ENCODE measurements around the gene SPEM3.
"Not testable (repeated sequence)": the region's sequence is repeated elsewhere in the genome, so short reads cannot be mapped to it uniquely, and the experiment has no call there.

Gene SPEM3

GRCh38 chr17:7471729-7472128, 43.1 kb downstream of the SPEM3 start:
- Mint-ChIP-seq H3K9me3 (no peaks in the 10 kb centered on the region), H3K27ac (peak overlapping the region; percentile 55), H3K36me3 (ENCODE audit: low read depth) (peaks cover 3% of the 10 kb centered on the region), H3K4me1 (ENCODE audit: low read depth) (peaks cover 16% of the 10 kb centered on the region), H3K4me3 (no peak overlapping the region), H3K27me3 (ENCODE audit: low read depth) (no peaks in the 10 kb centered on the region)
- DNase-seq (ENCODE audit: low spot score), result no peak

- not testable (repeated sequence) for DNase-seq (ENCODE audit: low spot score); H3K27me3 Mint-ChIP-seq (ENCODE audit: low read depth); H3K4me3 Mint-ChIP-seq; H3K27ac Mint-ChIP-seq; H3K36me3 Mint-ChIP-seq (ENCODE audit: low read depth); H3K9me3 Mint-ChIP-seq
- peaks cover 34% of the 10 kb centered on the region for H3K4me1 Mint-ChIP-seq (ENCODE audit: low read depth)
These were observed 46.1 kb downstream of the SPEM3 start for GRCh38 chr17:7474767-7475166.

- H3K27me3 Mint-ChIP-seq (ENCODE audit: low read depth), result no peaks in the 10 kb centered on the region
- no peaks in the 10 kb centered on the region for H3K36me3 Mint-ChIP-seq (ENCODE audit: low read depth)
- no peak for DNase-seq (ENCODE audit: low spot score)
- peak overlapping the region; percentile 17 for H3K27ac Mint-ChIP-seq
- peaks cover 38% of the 10 kb centered on the region for H3K4me1 Mint-ChIP-seq (ENCODE audit: low read depth)
- no peak overlapping the region for H3K4me3 Mint-ChIP-seq
- H3K9me3 Mint-ChIP-seq, result no peaks in the 10 kb centered on the region
These were observed 47.2 kb downstream of the SPEM3 start for GRCh38 chr17:7475764-7476422.

- Mint-ChIP-seq H3K9me3 (no peaks in the 10 kb centered on the region), H3K27ac (peak overlapping the region; percentile 17), H3K4me3 (no peak overlapping the region), H3K4me1 (ENCODE audit: low read depth) (peaks cover 37% of the 10 kb centered on the region), H3K36me3 (ENCODE audit: low read depth) (no peaks in the 10 kb centered on the region), H3K27me3 (ENCODE audit: low read depth) (no peaks in the 10 kb centered on the region)
- no peak for DNase-seq (ENCODE audit: low spot score)
These were observed 47.8 kb downstream of the SPEM3 start for GRCh38 chr17:7476494-7476893.

GRCh38 chr17:7476951-7477350, 48.3 kb downstream of the SPEM3 start:
- Mint-ChIP-seq H3K27me3 (ENCODE audit: low read depth) (no peaks in the 10 kb centered on the region), H3K4me3 (no peak overlapping the region), H3K9me3 (no peaks in the 10 kb centered on the region), H3K4me1 (ENCODE audit: low read depth) (peaks cover 32% of the 10 kb centered on the region), H3K27ac (peak overlapping the region; percentile 17), H3K36me3 (ENCODE audit: low read depth) (no peaks in the 10 kb centered on the region)
- no peak for DNase-seq (ENCODE audit: low spot score)

GRCh38 chr17:7477392-7478275, 49.0 kb downstream of the SPEM3 start:
- peak overlapping the region; percentile 89 for H3K4me3 Mint-ChIP-seq
- H3K4me1 Mint-ChIP-seq (ENCODE audit: low read depth), result peaks cover 32% of the 10 kb centered on the region
- H3K27me3 Mint-ChIP-seq (ENCODE audit: low read depth), result no peaks in the 10 kb centered on the region
- H3K36me3 Mint-ChIP-seq (ENCODE audit: low read depth), result no peaks in the 10 kb centered on the region
- no peak for DNase-seq (ENCODE audit: low spot score)
- peak overlapping the region; percentile 87 for H3K27ac Mint-ChIP-seq
- H3K9me3 Mint-ChIP-seq, result no peaks in the 10 kb centered on the region

- H3K4me1 Mint-ChIP-seq (ENCODE audit: low read depth), result peaks cover 39% of the 10 kb centered on the region
- no peaks in the 10 kb centered on the region for H3K9me3 Mint-ChIP-seq
- no peaks in the 10 kb centered on the region for H3K36me3 Mint-ChIP-seq (ENCODE audit: low read depth)
- no peaks in the 10 kb centered on the region for H3K27me3 Mint-ChIP-seq (ENCODE audit: low read depth)
- DNase-seq (ENCODE audit: low spot score), result peak; percentile 33
- peak overlapping the region; percentile 89 for H3K4me3 Mint-ChIP-seq
- peak overlapping the region; percentile 87 for H3K27ac Mint-ChIP-seq
These were observed 49.9 kb downstream of the SPEM3 start for GRCh38 chr17:7478276-7479212.

- Mint-ChIP-seq H3K4me1 (ENCODE audit: low read depth) (peaks cover 41% of the 10 kb centered on the region), H3K36me3 (ENCODE audit: low read depth) (no peaks in the 10 kb centered on the region), H3K27ac (peak within 1 kb of the TSS; percentile 91), H3K27me3 (ENCODE audit: low read depth) (no peaks in the 10 kb centered on the region), H3K4me3 (peak within 1 kb of the TSS; percentile 89), H3K9me3 (no peaks in the 10 kb centered on the region)
- peak; percentile 61 for DNase-seq (ENCODE audit: low spot score)
These were observed 50.8 kb downstream of the SPEM3 start, which contains the start of gene ZBTB4 for GRCh38 chr17:7479213-7480088. Gene ZBTB4, minus strand, starts transcription at chr17:7479631. Its CDS starts 12,830 bp downstream, at chr17:7466801.

GRCh38 chr17:7480089-7480384, 51.4 kb downstream of the SPEM3 start:
- H3K4me3 Mint-ChIP-seq, result peak overlapping the region; percentile 88
- H3K4me1 Mint-ChIP-seq (ENCODE audit: low read depth), result peaks cover 41% of the 10 kb centered on the region
- H3K27me3 Mint-ChIP-seq (ENCODE audit: low read depth), result no peaks in the 10 kb centered on the region
- peak overlapping the region; percentile 91 for H3K27ac Mint-ChIP-seq
- DNase-seq (ENCODE audit: low spot score), result no peak
- no peaks in the 10 kb centered on the region for H3K9me3 Mint-ChIP-seq
- H3K36me3 Mint-ChIP-seq (ENCODE audit: low read depth), result peaks cover 4% of the 10 kb centered on the region

- H3K9me3 Mint-ChIP-seq; H3K27me3 Mint-ChIP-seq (ENCODE audit: low read depth); DNase-seq (ENCODE audit: low spot score): not testable (repeated sequence)
- peaks cover 44% of the 10 kb centered on the region for H3K4me1 Mint-ChIP-seq (ENCODE audit: low read depth)
- H3K4me3 Mint-ChIP-seq, result peak within 1 kb of the TSS; percentile 88
- peaks cover 12% of the 10 kb centered on the region for H3K36me3 Mint-ChIP-seq (ENCODE audit: low read depth)
- H3K27ac Mint-ChIP-seq, result peak within 1 kb of the TSS; percentile 100
These were observed 52.6 kb downstream of the SPEM3 start, which contains the start of gene SLC35G6 for GRCh38 chr17:7481275-7481674. Gene SLC35G6, plus strand, starts transcription at chr17:7481446. Its CDS starts 71 bp downstream, at chr17:7481517.

- not testable (repeated sequence) for H3K9me3 Mint-ChIP-seq; DNase-seq (ENCODE audit: low spot score); H3K27me3 Mint-ChIP-seq (ENCODE audit: low read depth)
- H3K4me1 Mint-ChIP-seq (ENCODE audit: low read depth), result peaks cover 43% of the 10 kb centered on the region
- peak overlapping the region; percentile 100 for H3K27ac Mint-ChIP-seq
- H3K36me3 Mint-ChIP-seq (ENCODE audit: low read depth), result peaks cover 16% of the 10 kb centered on the region
- H3K4me3 Mint-ChIP-seq, result peak overlapping the region; percentile 95
These were observed 53.4 kb downstream of the SPEM3 start for GRCh38 chr17:7481842-7482741.

All from T-helper 2 cell treated with Interferon-gamma antibody and Interleukin-4, amounts not matched to agents 5 μg/mL and 100 μg/mL, for 36 hours (primary cell).